GM12878 (cell line): ENCODE measurements around the gene ARVCF. TPM values are rescaled to one million over a fixed set of nuclear protein-coding genes. Genes with fewer than 3 reads are reported as not detected.

Experiments
- MEF2B ChIP-seq: fragments of 450-650 bp; IDR thresholded peaks from 2 replicates; pipeline ENCODE4 v1.6.1; 2018; ENCODE audit warnings: mild to moderate bottlenecking, moderate library complexity; ENCODE audit not compliant: partially characterized antibody, poor library complexity, severe bottlenecking
- MXI1 ChIP-seq: fragments of 150-350 bp; IDR thresholded peaks from 2 replicates; pipeline ENCODE4 v1.6.1; 2011; ENCODE audit warnings: low read depth, mild to moderate bottlenecking, inconsistent platforms, low read length, improper control_type of control experiment
- NFYA ChIP-seq: IDR thresholded peaks from 2 replicates; pipeline ENCODE4 v1.6.1; 2011; ENCODE audit warnings: low read depth, mild to moderate bottlenecking, low read length, improper control_type of control experiment, borderline replicate concordance
- NR2C1 ChIP-seq: fragments of 450-650 bp; IDR thresholded peaks from 2 replicates; pipeline ENCODE4 v1.6.1; 2017; ENCODE audit warnings: antibody characterized with exemption, mild to moderate bottlenecking, moderate library complexity
- PAX5 ChIP-seq: IDR thresholded peaks from 2 replicates; pipeline ENCODE4 v1.6.1; 2011; ENCODE audit warnings: low read depth, low read length, borderline replicate concordance
- POLR2A ChIP-seq: IDR thresholded peaks from 2 replicates; pipeline ENCODE4 v1.6.1; 2011; ENCODE audit warnings: low read depth, mild to moderate bottlenecking, low read length
- RAD21 ChIP-seq: IDR thresholded peaks from 2 replicates; pipeline ENCODE4 v1.6.1; 2011; ENCODE audit warnings: mild to moderate bottlenecking, low read depth, low read length, moderate library complexity; ENCODE audit not compliant: insufficient read depth
- RFX5 ChIP-seq: IDR thresholded peaks from 2 replicates; pipeline ENCODE4 v1.6.1; 2011; ENCODE audit warnings: low read depth, low read length, improper control_type of control experiment
- SMC3 ChIP-seq: IDR thresholded peaks from 2 replicates; pipeline ENCODE4 v1.6.1; 2011; ENCODE audit warnings: low read length, improper control_type of control experiment, borderline replicate concordance
- SREBF1 ChIP-seq: IDR thresholded peaks from 2 replicates; pipeline ENCODE4 v1.6.1; 2012; ENCODE audit warnings: mild to moderate bottlenecking, low read length
- SUZ12 ChIP-seq: fragments of 200-600 bp; sonication (generic); IDR thresholded peaks from one replicate; pipeline ENCODE4 v1.6.1; 2018; ENCODE audit warnings: antibody characterized with exemption, mild to moderate bottlenecking; ENCODE audit not compliant: unreplicated experiment
- ZBED1 ChIP-seq: IDR thresholded peaks from 2 replicates; pipeline ENCODE4 v1.6.1; 2016; ENCODE audit warnings: borderline replicate concordance
- ZNF217 ChIP-seq: fragments of 450-650 bp; IDR thresholded peaks from 2 replicates; pipeline ENCODE4 v1.6.1; 2017; ENCODE audit warnings: antibody characterized with exemption, mild to moderate bottlenecking
- ZNF24 ChIP-seq: fragments of 450-650 bp; IDR thresholded peaks from 2 replicates; pipeline ENCODE4 v1.6.1; 2017; ENCODE audit warnings: antibody characterized with exemption, mild to moderate bottlenecking
- ZNF384 ChIP-seq: IDR thresholded peaks from 2 replicates; pipeline ENCODE4 v1.6.1; 2012; ENCODE audit warnings: low read depth, mild to moderate bottlenecking, low read length, improper control_type of control experiment, borderline replicate concordance
- ZSCAN29 ChIP-seq: fragments of 450-650 bp; IDR thresholded peaks from 2 replicates; pipeline ENCODE4 v1.6.1; 2017; ENCODE audit warnings: mild to moderate bottlenecking, moderate library complexity
- polyA plus RNA-seq, 11 experiments: library from polyadenylated mRNA; depleted of rRNA in 4 of 11; unstranded in 6 of 11; stranded (reverse) in 5 of 11; fragments of >200 nt; fragmentation: Nextera tagmentation in 4 of 11; fragmentation: Illumina TruSeq in 1 of 11; extraction: Ambion mirVana in 4 of 11; extraction: Trizol in 1 of 11; gene quantifications; 1 replicate in 1 of 11; 2 replicates in 10 of 11; pipeline versions ENCODE4 v1.2.1 to v1.2.3, GENCODE V29; 2011 to 2016; ENCODE audit warnings: inconsistent platforms in 2 of 11, missing spikeins in 2 of 11, low read depth in 1 of 11
- total RNA-seq, 4 experiments: library from RNA; depleted of rRNA in 3 of 4; stranded (reverse); fragments of >200 nt in 3 of 4; fragmentation: Illumina TruSeq in 1 of 4; extraction: Trizol in 1 of 4; gene quantifications; 2 replicates each; pipeline versions ENCODE4 v1.2.1 to v1.2.3, GENCODE V29; 2013 to 2021
- TF ChIP-seq, protein P1 (sequence below), 3 experiments: IDR thresholded peaks in 2 of 3; conservative IDR thresholded peaks in 1 of 3; 2 replicates each; pipeline ENCODE4 v1.5.1; 2011; ENCODE audit warnings: low read depth in 3 of 3, low read length in 3 of 3, mild to moderate bottlenecking in 3 of 3, control low read depth in 2 of 3, moderate library complexity in 2 of 3, inconsistent platforms in 1 of 3, mixed read lengths in 1 of 3; ENCODE audit not compliant: control insufficient read depth in 2 of 3, insufficient read depth in 1 of 3; ENCODE audit errors: extremely low read depth in 1 of 3
- TF ChIP-seq, protein P2 (sequence below): fragments of 450-650 bp; formaldehyde crosslinking; IDR thresholded peaks from 2 replicates; pipeline ENCODE4 v1.5.0; 2022; ENCODE audit warnings: mild to moderate bottlenecking, missing genetic modification characterization
- TF ChIP-seq, protein P3 (sequence below): fragments of 450-650 bp; IDR thresholded peaks from 2 replicates; pipeline ENCODE4 v1.6.1; 2016; ENCODE audit warnings: mild to moderate bottlenecking
- TF ChIP-seq, protein P4 (sequence below): fragments of 450-650 bp; IDR thresholded peaks from 2 replicates; pipeline ENCODE4 v1.6.1; 2018; ENCODE audit warnings: mild to moderate bottlenecking, low read depth, moderate library complexity; ENCODE audit not compliant: partially characterized antibody

ARVCF gene
- total and polyA plus RNA-seq, 10 of the 15 experiments (the other 5 are each of a cell fraction or from before 2014, with no cell fraction given), result 0.13 to 1.9 (median 1.0) TPM; not detected in 2

DNA sequence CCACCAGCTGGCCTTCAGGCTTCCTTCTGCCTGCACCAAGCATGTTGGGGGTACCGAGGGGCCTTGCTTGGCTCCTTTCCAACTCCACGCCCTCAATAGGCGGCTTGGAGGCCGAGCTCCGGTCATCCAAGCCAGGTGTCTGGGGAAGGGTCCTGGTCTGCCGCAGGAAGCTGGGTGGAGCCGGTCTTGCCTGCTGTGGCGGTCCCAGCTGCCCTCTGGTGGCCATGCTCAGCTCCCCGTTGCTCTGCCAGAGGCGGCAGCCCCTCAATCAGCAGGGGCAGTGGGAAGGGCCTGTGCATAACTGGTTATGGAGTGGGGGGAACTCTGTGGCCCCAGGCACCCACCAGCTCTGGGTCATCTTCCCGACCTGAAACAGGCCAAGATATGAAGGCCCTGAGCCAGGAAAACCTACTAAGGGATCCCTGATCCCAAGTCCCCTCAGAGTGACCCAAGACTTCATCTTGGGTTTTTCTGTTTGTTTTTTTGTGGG, 3.2 kb downstream of the ARVCF start (continued):
- TF ChIP-seq, protein P1, sequence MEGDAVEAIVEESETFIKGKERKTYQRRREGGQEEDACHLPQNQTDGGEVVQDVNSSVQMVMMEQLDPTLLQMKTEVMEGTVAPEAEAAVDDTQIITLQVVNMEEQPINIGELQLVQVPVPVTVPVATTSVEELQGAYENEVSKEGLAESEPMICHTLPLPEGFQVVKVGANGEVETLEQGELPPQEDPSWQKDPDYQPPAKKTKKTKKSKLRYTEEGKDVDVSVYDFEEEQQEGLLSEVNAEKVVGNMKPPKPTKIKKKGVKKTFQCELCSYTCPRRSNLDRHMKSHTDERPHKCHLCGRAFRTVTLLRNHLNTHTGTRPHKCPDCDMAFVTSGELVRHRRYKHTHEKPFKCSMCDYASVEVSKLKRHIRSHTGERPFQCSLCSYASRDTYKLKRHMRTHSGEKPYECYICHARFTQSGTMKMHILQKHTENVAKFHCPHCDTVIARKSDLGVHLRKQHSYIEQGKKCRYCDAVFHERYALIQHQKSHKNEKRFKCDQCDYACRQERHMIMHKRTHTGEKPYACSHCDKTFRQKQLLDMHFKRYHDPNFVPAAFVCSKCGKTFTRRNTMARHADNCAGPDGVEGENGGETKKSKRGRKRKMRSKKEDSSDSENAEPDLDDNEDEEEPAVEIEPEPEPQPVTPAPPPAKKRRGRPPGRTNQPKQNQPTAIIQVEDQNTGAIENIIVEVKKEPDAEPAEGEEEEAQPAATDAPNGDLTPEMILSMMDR (IDR thresholded peaks at IDR 0.05 in 2 of 3, conservative IDR thresholded peaks at IDR 0.05 in 1 of 3; ENCODE audit: control insufficient read depth in 2 of 3, extremely low read depth in 1 of 3, insufficient read depth in 1 of 3, low read depth in 3 of 3, low read length in 3 of 3), result peak; percentile 52 to 66 (median 57)
- no peak for TF ChIP-seq MXI1
- TF ChIP-seq ZNF384, result no peak
- TF ChIP-seq ZNF217, result no peak
- no peak for TF ChIP-seq ZSCAN29
- peak; percentile 49 for TF ChIP-seq RAD21
- TF ChIP-seq ZNF24, result no peak
- TF ChIP-seq PAX5, result no peak
- no peak for TF ChIP-seq SUZ12
- TF ChIP-seq POLR2A, result no peak
- TF ChIP-seq SMC3, result peak; percentile 45; the same call in 1 of the 2 replicates
- TF ChIP-seq SREBF1, result no peak
- TF ChIP-seq, protein P2, sequence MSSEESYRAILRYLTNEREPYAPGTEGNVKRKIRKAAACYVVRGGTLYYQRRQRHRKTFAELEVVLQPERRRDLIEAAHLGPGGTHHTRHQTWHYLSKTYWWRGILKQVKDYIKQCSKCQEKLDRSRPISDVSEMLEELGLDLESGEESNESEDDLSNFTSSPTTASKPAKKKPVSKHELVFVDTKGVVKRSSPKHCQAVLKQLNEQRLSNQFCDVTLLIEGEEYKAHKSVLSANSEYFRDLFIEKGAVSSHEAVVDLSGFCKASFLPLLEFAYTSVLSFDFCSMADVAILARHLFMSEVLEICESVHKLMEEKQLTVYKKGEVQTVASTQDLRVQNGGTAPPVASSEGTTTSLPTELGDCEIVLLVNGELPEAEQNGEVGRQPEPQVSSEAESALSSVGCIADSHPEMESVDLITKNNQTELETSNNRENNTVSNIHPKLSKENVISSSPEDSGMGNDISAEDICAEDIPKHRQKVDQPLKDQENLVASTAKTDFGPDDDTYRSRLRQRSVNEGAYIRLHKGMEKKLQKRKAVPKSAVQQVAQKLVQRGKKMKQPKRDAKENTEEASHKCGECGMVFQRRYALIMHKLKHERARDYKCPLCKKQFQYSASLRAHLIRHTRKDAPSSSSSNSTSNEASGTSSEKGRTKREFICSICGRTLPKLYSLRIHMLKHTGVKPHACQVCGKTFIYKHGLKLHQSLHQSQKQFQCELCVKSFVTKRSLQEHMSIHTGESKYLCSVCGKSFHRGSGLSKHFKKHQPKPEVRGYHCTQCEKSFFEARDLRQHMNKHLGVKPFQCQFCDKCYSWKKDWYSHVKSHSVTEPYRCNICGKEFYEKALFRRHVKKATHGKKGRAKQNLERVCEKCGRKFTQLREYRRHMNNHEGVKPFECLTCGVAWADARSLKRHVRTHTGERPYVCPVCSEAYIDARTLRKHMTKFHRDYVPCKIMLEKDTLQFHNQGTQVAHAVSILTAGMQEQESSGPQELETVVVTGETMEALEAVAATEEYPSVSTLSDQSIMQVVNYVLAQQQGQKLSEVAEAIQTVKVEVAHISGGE (CRISPR knock-in tag), result no peak
- TF ChIP-seq, protein P3, sequence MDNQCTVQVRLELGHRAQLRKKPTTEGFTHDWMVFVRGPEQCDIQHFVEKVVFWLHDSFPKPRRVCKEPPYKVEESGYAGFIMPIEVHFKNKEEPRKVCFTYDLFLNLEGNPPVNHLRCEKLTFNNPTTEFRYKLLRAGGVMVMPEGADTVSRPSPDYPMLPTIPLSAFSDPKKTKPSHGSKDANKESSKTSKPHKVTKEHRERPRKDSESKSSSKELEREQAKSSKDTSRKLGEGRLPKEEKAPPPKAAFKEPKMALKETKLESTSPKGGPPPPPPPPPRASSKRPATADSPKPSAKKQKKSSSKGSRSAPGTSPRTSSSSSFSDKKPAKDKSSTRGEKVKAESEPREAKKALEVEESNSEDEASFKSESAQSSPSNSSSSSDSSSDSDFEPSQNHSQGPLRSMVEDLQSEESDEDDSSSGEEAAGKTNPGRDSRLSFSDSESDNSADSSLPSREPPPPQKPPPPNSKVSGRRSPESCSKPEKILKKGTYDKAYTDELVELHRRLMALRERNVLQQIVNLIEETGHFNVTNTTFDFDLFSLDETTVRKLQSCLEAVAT, result no peak
- no peak for TF ChIP-seq MEF2B
- TF ChIP-seq, protein P4, sequence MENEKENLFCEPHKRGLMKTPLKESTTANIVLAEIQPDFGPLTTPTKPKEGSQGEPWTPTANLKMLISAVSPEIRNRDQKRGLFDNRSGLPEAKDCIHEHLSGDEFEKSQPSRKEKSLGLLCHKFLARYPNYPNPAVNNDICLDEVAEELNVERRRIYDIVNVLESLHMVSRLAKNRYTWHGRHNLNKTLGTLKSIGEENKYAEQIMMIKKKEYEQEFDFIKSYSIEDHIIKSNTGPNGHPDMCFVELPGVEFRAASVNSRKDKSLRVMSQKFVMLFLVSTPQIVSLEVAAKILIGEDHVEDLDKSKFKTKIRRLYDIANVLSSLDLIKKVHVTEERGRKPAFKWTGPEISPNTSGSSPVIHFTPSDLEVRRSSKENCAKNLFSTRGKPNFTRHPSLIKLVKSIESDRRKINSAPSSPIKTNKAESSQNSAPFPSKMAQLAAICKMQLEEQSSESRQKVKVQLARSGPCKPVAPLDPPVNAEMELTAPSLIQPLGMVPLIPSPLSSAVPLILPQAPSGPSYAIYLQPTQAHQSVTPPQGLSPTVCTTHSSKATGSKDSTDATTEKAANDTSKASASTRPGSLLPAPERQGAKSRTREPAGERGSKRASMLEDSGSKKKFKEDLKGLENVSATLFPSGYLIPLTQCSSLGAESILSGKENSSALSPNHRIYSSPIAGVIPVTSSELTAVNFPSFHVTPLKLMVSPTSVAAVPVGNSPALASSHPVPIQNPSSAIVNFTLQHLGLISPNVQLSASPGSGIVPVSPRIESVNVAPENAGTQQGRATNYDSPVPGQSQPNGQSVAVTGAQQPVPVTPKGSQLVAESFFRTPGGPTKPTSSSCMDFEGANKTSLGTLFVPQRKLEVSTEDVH, result no peak
- no peak for TF ChIP-seq ZBED1
- no peak for TF ChIP-seq NR2C1
- no peak for TF ChIP-seq NFYA
- no peak for TF ChIP-seq RFX5
